GM23248 (cell line): ENCODE measurements around the gene GEMIN4. TPM values are rescaled to one million over a fixed set of nuclear protein-coding genes. Genes with fewer than 3 reads are reported as not detected.

Source experiments
- DNase-seq: peaks from one replicate; pipeline ENCODE4 v3.0.0-alpha.2; 2015
- H2AFZ ChIP-seq: fragments of 200-600 bp; sonication (generic); 2 replicates; pipeline ENCODE4 v1.6.1; 2016; ENCODE audit warnings: antibody characterized with exemption
- H3F3A ChIP-seq: fragments of 200-600 bp; sonication (generic); 2 replicates; pipeline ENCODE4 v1.6.1; 2016; ENCODE audit warnings: mild to moderate bottlenecking, antibody characterized with exemption, mixed run types; ENCODE audit not compliant: insufficient read depth
- H3K27ac ChIP-seq: fragments of 200-600 bp; sonication (generic); 2 replicates; pipeline ENCODE4 v1.5.1; 2016; ENCODE audit warnings: mild to moderate bottlenecking
- H3K27me3 ChIP-seq: fragments of 200-600 bp; sonication (generic); replicated peaks from 2 replicates; pipeline ENCODE4 v1.6.1; 2016; ENCODE audit warnings: mild to moderate bottlenecking; ENCODE audit not compliant: insufficient read depth
- H3K36me3 ChIP-seq: fragments of 200-600 bp; sonication (generic); 2 replicates; pipeline ENCODE4 v1.6.1; 2016; ENCODE audit warnings: low read depth, mild to moderate bottlenecking
- H3K4me1 ChIP-seq: fragments of 200-600 bp; sonication (generic); 2 replicates; pipeline ENCODE4 v1.6.1; 2016; ENCODE audit warnings: mild to moderate bottlenecking; ENCODE audit not compliant: insufficient read depth
- H3K4me2 ChIP-seq: fragments of 200-600 bp; sonication (generic); one replicate; pipeline ENCODE4 v1.6.1; 2016; ENCODE audit warnings: mild to moderate bottlenecking; ENCODE audit not compliant: unreplicated experiment
- H3K4me3 ChIP-seq: fragments of 200-600 bp; sonication (generic); 2 replicates; pipeline ENCODE4 v1.5.1; 2016; ENCODE audit warnings: mild to moderate bottlenecking
- H3K79me2 ChIP-seq: fragments of 200-600 bp; sonication (generic); 2 replicates; pipeline ENCODE4 v1.6.1; 2016; ENCODE audit warnings: mild to moderate bottlenecking; ENCODE audit not compliant: insufficient read depth
- H3K9ac ChIP-seq: fragments of 200-600 bp; sonication (generic); 2 replicates; pipeline ENCODE4 v1.6.1; 2016; ENCODE audit warnings: mild to moderate bottlenecking
- H3K9me2 ChIP-seq: fragments of 200-600 bp; sonication (generic); 2 replicates; pipeline ENCODE4 v1.6.1; 2016; ENCODE audit warnings: mixed run types, mild to moderate bottlenecking, moderate library complexity; ENCODE audit not compliant: insufficient read depth
- H3K9me3 ChIP-seq: fragments of 200-600 bp; sonication (generic); one replicate; pipeline ENCODE4 v1.6.1; 2017; ENCODE audit warnings: low read depth
- H4K20me1 ChIP-seq: fragments of 200-600 bp; sonication (generic); 2 replicates; pipeline ENCODE4 v1.6.0; 2016; ENCODE audit not compliant: insufficient read depth
- EZH2 ChIP-seq: fragments of 200-600 bp; sonication (generic); IDR thresholded peaks from 2 replicates; pipeline ENCODE4 v1.6.1; 2018; ENCODE audit warnings: antibody characterized with exemption, mild to moderate bottlenecking; ENCODE audit not compliant: insufficient read depth, poor library complexity, severe bottlenecking
- EZH2phosphoT487 ChIP-seq: fragments of 200-600 bp; sonication (generic); IDR thresholded peaks from 2 replicates; pipeline ENCODE4 v1.6.1; 2018; ENCODE audit warnings: antibody characterized with exemption, moderate library complexity, mild to moderate bottlenecking, low read depth; ENCODE audit not compliant: insufficient read depth
- WGBS, 2 experiments: methylation state at CpG; one replicate each; pipeline ENCODE4 v1.1.6; 2015 to 2017; ENCODE audit warnings: low lambda C conversion rate in 2 of 2, low coverage in 1 of 2; ENCODE audit errors: missing lambda C conversion rate in 2 of 2; 5-methylcytosine and 5-hydroxymethylcytosine counted together
- in situ Hi-C: fragments of 300-500 bp; cut with MboI; formaldehyde crosslinking; loops from 2 replicates; pipeline ENCODE4 v1.15.0; 2020
- polyA plus RNA-seq: library from polyadenylated mRNA; unstranded; fragments of >200 nt; fragmentation: Nextera tagmentation; extraction: Ambion mirVana; gene quantifications from 2 replicates; pipeline ENCODE4 v1.2.1, GENCODE V29; 2016
- total RNA-seq: library from RNA; depleted of rRNA; stranded (reverse); fragments of >200 nt; shearing (Covaris generic); gene quantifications from 2 replicates; pipeline ENCODE4 v1.2.3, GENCODE V29; 2014

GEMIN4 gene
- total and polyA plus RNA-seq, 2 experiments from 2014 or later, result 11.1 to 18.2 TPM

DNA sequence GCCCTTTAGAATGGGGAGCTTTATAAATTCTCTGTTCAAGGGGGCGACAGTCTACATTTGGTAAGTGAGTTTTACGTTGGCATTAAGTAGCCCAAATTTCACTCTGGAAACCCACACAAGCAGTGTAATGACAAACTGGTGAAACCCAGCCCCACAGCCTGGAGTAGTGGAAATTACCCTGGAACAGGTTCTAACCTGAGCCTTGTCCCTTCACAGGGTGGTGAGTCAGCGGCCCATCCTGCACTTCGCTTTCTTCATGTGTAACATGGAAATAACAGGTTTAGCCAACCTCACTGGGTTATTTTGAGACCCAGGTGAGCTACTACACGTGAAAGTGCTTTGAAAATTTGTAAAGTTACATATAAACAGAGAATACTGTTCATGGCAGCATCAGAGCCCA lies 23.2 kb downstream of the GEMIN4 start:
- Histone ChIP-seq H3K9ac (no peak overlapping the region), H3K36me3 (no peaks in the 10 kb centered on the region), H3K27ac (no peak overlapping the region), H3K4me3 (no peak overlapping the region), H2AFZ (no peak overlapping the region), H3F3A (peaks cover 4% of the 10 kb centered on the region; the same call in 1 of the 2 replicates), H3K9me3 (no peaks in the 10 kb centered on the region), H4K20me1 (no peaks in the 10 kb centered on the region), H3K9me2 (no peaks in the 10 kb centered on the region), H3K4me2 (no peak overlapping the region), H3K4me1 (peaks cover 6% of the 10 kb centered on the region), H3K79me2 (peaks cover 18% of the 10 kb centered on the region), H3K27me3 (no peaks in the 10 kb centered on the region)
- WGBS, 2 experiments, result 91 to 93% methylated on average over 5 of the region's 5 CpGs
- in situ Hi-C loops, result no loop called here
- no peak for DNase-seq
- TF ChIP-seq EZH2, result no peak
- TF ChIP-seq EZH2phosphoT487, result no peak

DNA sequence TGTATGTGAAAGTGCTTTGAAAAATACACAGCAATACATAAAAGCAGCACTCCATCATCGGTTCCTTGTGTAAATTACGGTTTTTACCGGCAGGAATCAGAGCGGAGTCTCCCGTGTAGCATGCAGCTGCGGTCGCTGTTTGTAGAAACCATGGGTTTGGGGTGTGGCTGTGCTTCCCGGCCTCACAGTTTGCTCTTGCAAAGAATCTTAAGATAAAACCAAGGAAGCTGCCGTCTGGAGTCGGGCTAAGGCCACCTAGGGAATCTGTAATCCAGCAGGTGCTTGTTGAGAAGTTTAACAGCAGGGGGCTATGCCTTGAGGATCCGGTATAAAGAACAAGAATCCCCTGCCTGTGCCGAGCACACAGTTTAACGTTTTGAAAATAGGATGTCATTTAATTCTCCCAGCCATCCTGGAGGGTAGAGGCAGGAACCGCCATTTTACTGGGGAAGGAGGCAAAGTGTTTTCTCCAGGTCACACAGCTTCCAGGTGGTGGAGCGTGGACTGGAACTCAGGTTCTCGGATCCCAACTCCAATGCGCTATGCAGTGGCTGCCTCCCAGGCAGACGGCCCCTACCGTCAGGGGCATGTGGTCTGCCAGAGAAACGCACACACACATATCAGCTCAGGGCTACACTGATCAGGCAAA lies 25.7 kb downstream of the GEMIN4 start:
- WGBS, 2 experiments, result 76 to 82% methylated on average over 20 of the region's 20 CpGs
- no peaks in the 10 kb centered on the region for H4K20me1 ChIP-seq

DNA sequence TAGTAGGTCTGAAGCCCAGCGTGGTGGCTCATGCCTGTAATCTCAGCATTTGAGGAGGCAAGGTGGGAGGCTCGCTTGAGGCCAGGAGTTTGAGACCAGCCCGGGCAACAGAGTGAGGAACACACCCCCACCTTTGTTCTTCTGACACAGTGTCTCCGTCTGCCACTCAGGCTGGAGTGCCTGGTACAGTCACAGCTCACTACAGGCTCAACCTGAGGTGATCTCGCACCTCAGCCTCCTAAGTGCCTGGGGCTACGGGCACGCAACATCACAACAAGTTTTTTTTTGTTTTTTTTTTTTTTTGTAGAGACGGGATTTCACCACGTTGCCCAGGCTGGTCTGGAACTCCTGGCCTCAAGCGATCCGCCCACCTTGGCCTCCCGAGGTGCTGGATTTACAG lies 26.3 kb downstream of the GEMIN4 start:
- TF ChIP-seq EZH2phosphoT487 (no peak), EZH2 (no peak)
- Histone ChIP-seq H4K20me1 (no peaks in the 10 kb centered on the region), H3K4me3 (no peak overlapping the region), H3K79me2 (no peaks in the 10 kb centered on the region), H3K9me3 (no peaks in the 10 kb centered on the region), H3K27ac (no peak overlapping the region), H3K4me2 (no peak overlapping the region), H3K36me3 (no peaks in the 10 kb centered on the region), H2AFZ (no peak overlapping the region), H3F3A (peaks cover 6% of the 10 kb centered on the region), H3K9me2 (no peaks in the 10 kb centered on the region), H3K4me1 (no peaks in the 10 kb centered on the region), H3K9ac (no peak overlapping the region), H3K27me3 (no peaks in the 10 kb centered on the region)
- no peak for DNase-seq
- 85% methylated on average over 11 to 12 of the region's 12 CpGs for WGBS, 2 experiments
- in situ Hi-C loops, result no loop called here

More for the DNA sequence above, 25.7 kb downstream of the GEMIN4 start:
- DNase-seq, result no peak
- H3K27me3 ChIP-seq, result no peaks in the 10 kb centered on the region
- 0 out of 2 replicates have a peak, but pooled peaks cover 6% of the 10 kb centered on the region for H3K79me2 ChIP-seq
- no peak overlapping the region for H3K27ac ChIP-seq
- H2AFZ ChIP-seq, result no peak overlapping the region
- H3K9me2 ChIP-seq, result no peaks in the 10 kb centered on the region
- H3K4me1 ChIP-seq, result no peaks in the 10 kb centered on the region
- no peak overlapping the region for H3K4me2 ChIP-seq
- H3K4me3 ChIP-seq, result no peak overlapping the region
- no peak overlapping the region for H3K9ac ChIP-seq
- TF ChIP-seq EZH2phosphoT487, result no peak
- TF ChIP-seq EZH2, result no peak
- in situ Hi-C loops, result no loop called here
- peaks cover 6% of the 10 kb centered on the region for H3F3A ChIP-seq
- H3K36me3 ChIP-seq, result no peaks in the 10 kb centered on the region
- H3K9me3 ChIP-seq, result no peaks in the 10 kb centered on the region

DNA sequence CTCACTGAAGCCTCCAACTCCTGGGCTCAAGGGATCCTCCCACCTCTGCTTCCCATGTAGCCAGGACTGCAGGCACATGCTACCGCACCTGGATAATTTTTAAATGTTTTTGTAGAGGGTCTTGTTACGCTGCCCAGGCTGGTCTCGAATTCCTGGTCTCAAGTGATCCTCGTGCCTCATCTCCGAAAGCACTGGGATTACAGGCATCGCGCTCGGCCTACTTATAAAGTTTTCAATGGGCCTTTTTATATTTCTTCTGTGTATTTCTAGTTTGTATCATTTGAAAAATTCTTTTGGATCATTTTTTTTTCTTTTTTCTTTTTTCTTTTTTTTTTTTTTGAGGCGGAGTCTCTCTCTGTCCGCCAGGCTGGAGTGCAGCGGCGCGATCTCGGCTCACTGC lies 27.0 kb downstream of the GEMIN4 start:
- DNase-seq, result no peak
- H3K36me3 ChIP-seq, result no peaks in the 10 kb centered on the region
- 92 to 97% methylated on average over 11 to 14 of the region's 14 CpGs for WGBS, 2 experiments

More for the DNA sequence above, 27.0 kb downstream of the GEMIN4 start:
- TF ChIP-seq EZH2 (no peak), EZH2phosphoT487 (no peak)
- Histone ChIP-seq H3K4me3 (no peak overlapping the region), H3K4me1 (no peaks in the 10 kb centered on the region), H3K9me2 (no peaks in the 10 kb centered on the region), H2AFZ (no peak overlapping the region), H3K9ac (no peak overlapping the region), H3K27me3 (no peaks in the 10 kb centered on the region), H3K27ac (no peak overlapping the region), H3K79me2 (no peaks in the 10 kb centered on the region), H3K4me2 (no peak overlapping the region), H4K20me1 (no peaks in the 10 kb centered on the region), H3K9me3 (no peaks in the 10 kb centered on the region), H3F3A (peaks cover 6% of the 10 kb centered on the region)
- in situ Hi-C loops, result no loop called here
